Trophoblast cell (in vitro differentiated cells and primary cell): ENCODE measurements around the gene APOD. TPM values are rescaled to one million over a fixed set of nuclear protein-coding genes. Genes with fewer than 3 reads are reported as not detected.
"Not testable (repeated sequence)": the region's sequence is repeated elsewhere in the genome, so short reads cannot be mapped to it uniquely, and the experiment has no call there.

ENCODE experiments used
- DNase-seq, 2 donors: peaks; one replicate each; pipeline ENCODE4 v3.0.0-alpha.2; 2016
- H2AFZ ChIP-seq: 2 replicates; pipeline ENCODE4 v1.6.1; 2013; ENCODE audit warnings: low read length, moderate library complexity, mild to moderate bottlenecking; ENCODE audit not compliant: insufficient read depth, poor library complexity
- H2AK5ac ChIP-seq: 2 replicates; pipeline ENCODE4 v1.6.1; 2013; ENCODE audit warnings: mild to moderate bottlenecking, low read length
- H2BK120ac ChIP-seq: 2 replicates; pipeline ENCODE4 v1.6.1; 2013; ENCODE audit warnings: low read length, mild to moderate bottlenecking, moderate library complexity; ENCODE audit not compliant: insufficient read depth, poor library complexity
- H2BK12ac ChIP-seq: 2 replicates; pipeline ENCODE4 v1.6.1; 2013; ENCODE audit warnings: mild to moderate bottlenecking, low read length, moderate library complexity
- H2BK5ac ChIP-seq: 2 replicates; pipeline ENCODE4 v1.6.1; 2013; ENCODE audit warnings: low read length, low read depth, moderate library complexity, mild to moderate bottlenecking; ENCODE audit not compliant: poor library complexity
- H3K14ac ChIP-seq: 2 replicates; pipeline ENCODE4 v1.6.1; 2013; ENCODE audit warnings: mild to moderate bottlenecking, low read length
- H3K18ac ChIP-seq: 2 replicates; pipeline ENCODE4 v1.6.1; 2013; ENCODE audit warnings: mild to moderate bottlenecking, low read length
- H3K23ac ChIP-seq: 2 replicates; pipeline ENCODE4 v1.6.1; 2013; ENCODE audit warnings: low read length
- H3K27ac ChIP-seq: 2 replicates; pipeline ENCODE4 v1.5.1; 2013; ENCODE audit warnings: low read depth, mild to moderate bottlenecking, inconsistent platforms, low read length, moderate library complexity
- H3K27me3 ChIP-seq: 2 replicates; pipeline ENCODE4 v1.6.1; 2013; ENCODE audit warnings: inconsistent platforms, mild to moderate bottlenecking, low read length, moderate library complexity; ENCODE audit not compliant: insufficient read depth
- H3K36me3 ChIP-seq, 2 experiments: 1 replicate in 1 of 2; 2 replicates in 1 of 2; pipeline ENCODE4 v1.6.1; 2013; ENCODE audit warnings: low read length in 2 of 2, mild to moderate bottlenecking in 2 of 2, moderate library complexity in 1 of 2; ENCODE audit not compliant: insufficient read depth in 2 of 2, control insufficient read depth in 1 of 2
- H3K4ac ChIP-seq: 2 replicates; pipeline ENCODE4 v1.6.1; 2013; ENCODE audit warnings: low read depth, mild to moderate bottlenecking, low read length, moderate library complexity
- H3K4me1 ChIP-seq, 2 experiments: 1 replicate in 1 of 2; 2 replicates in 1 of 2; pipeline ENCODE4 v1.6.1; 2013; ENCODE audit warnings: low read length in 2 of 2, mild to moderate bottlenecking in 2 of 2, moderate library complexity in 1 of 2; ENCODE audit not compliant: insufficient read depth in 2 of 2, control insufficient read depth in 1 of 2
- H3K4me2 ChIP-seq: 2 replicates; pipeline ENCODE4 v1.6.1; 2013; ENCODE audit warnings: inconsistent platforms, mild to moderate bottlenecking, low read length, moderate library complexity
- H3K4me3 ChIP-seq: 2 replicates; pipeline ENCODE4 v1.5.1; 2013; ENCODE audit warnings: mild to moderate bottlenecking, low read depth, low read length, inconsistent platforms
- H3K79me1 ChIP-seq: one replicate; pipeline ENCODE4 v1.6.1; 2013; ENCODE audit warnings: low read length
- H3K79me2 ChIP-seq: 2 replicates; pipeline ENCODE4 v1.6.1; 2013; ENCODE audit warnings: low read length, mild to moderate bottlenecking; ENCODE audit not compliant: control insufficient read depth, insufficient read depth, poor library complexity
- H3K9ac ChIP-seq: 2 replicates; pipeline ENCODE4 v1.6.1; 2013; ENCODE audit warnings: mild to moderate bottlenecking, low read length
- H3K9me3 ChIP-seq: 2 replicates; pipeline ENCODE4 v1.6.1; 2013; ENCODE audit warnings: low read depth, mild to moderate bottlenecking, control low read depth, inconsistent platforms, low read length; ENCODE audit not compliant: insufficient read depth
- H4K12ac ChIP-seq: 2 replicates; pipeline ENCODE4 v1.6.1; 2013; ENCODE audit warnings: low read depth, mild to moderate bottlenecking, low read length, moderate library complexity
- H4K8ac ChIP-seq: 2 replicates; pipeline ENCODE4 v1.6.1; 2013; ENCODE audit warnings: low read depth, mild to moderate bottlenecking, low read length, moderate library complexity
- H4K91ac ChIP-seq: one replicate; pipeline ENCODE4 v1.6.1; 2013; ENCODE audit warnings: low read depth, mild to moderate bottlenecking, low read length, moderate library complexity
- WGBS: extraction: QIAGEN DNeasy Blood & Tissue Kit; methylation state at CpG from one replicate; pipeline ENCODE4 v1.1.7; 2013; ENCODE audit warnings: missing lambda C conversion rate; ENCODE audit not compliant: insufficient read length, insufficient coverage; ENCODE audit errors: extremely low coverage; 5-methylcytosine and 5-hydroxymethylcytosine counted together
- polyA plus RNA-seq: library from polyadenylated mRNA; stranded (reverse); fragments of 200-250 nt; gene quantifications from 2 replicates; pipeline ENCODE4 v1.2.3, GENCODE V29; 2013

Gene APOD
- polyA plus RNA-seq: 0.08 TPM in 1 of 2 replicates, not detected in the other

- Histone ChIP-seq H3K4me2 (no peak within 1 kb of the TSS), H3K18ac (no peak within 1 kb of the TSS), H3K79me2 (no peaks in the 10 kb centered on the region), H3K79me1 (no peaks in the 10 kb centered on the region), H3K14ac (no peak within 1 kb of the TSS), H3K4me1 (peaks cover 0 to 2% of the 10 kb centered on the region in 2 experiments), H2BK12ac (no peak within 1 kb of the TSS), H4K91ac (no peak within 1 kb of the TSS), H3K36me3 (no peaks in the 10 kb centered on the region), H3K4me3 (no peak within 1 kb of the TSS), H3K23ac (no peak within 1 kb of the TSS), H2AFZ (peak within 1 kb of the TSS; percentile 37), H3K9ac (no peak within 1 kb of the TSS), H3K9me3 (peaks cover 2% of the 10 kb centered on the region), H2BK5ac (no peak within 1 kb of the TSS), H2AK5ac (no peak within 1 kb of the TSS), H4K8ac (no peak within 1 kb of the TSS), H3K4ac (no peak within 1 kb of the TSS), H2BK120ac (no peak within 1 kb of the TSS), H3K27ac (no peak within 1 kb of the TSS), H3K27me3 (no peaks in the 10 kb centered on the region), H4K12ac (no peak within 1 kb of the TSS)
- no peak for DNase-seq
- no CpG with 5 or more reads among the region's 16 CpGs for WGBS
Measured at GRCh38 chr3:195583831-195584542, at the start of gene APOD. Gene APOD (minus strand): TSS chr3:195583940. CDS start chr3:195579461, 4,479 bp downstream.

- not testable (repeated sequence) for H3K36me3 ChIP-seq, H3K27me3 ChIP-seq, H3K27ac ChIP-seq, H3K14ac ChIP-seq, H3K23ac ChIP-seq, H3K4me1 ChIP-seq, H4K12ac ChIP-seq, H4K91ac ChIP-seq, H3K79me1 ChIP-seq, H3K79me2 ChIP-seq, H2BK12ac ChIP-seq, H3K18ac ChIP-seq, H2BK120ac ChIP-seq, H3K4me2 ChIP-seq, H2AK5ac ChIP-seq, H3K4me3 ChIP-seq, H3K9ac ChIP-seq, H3K9me3 ChIP-seq, H4K8ac ChIP-seq, H2BK5ac ChIP-seq, H3K4ac ChIP-seq, DNase-seq, H2AFZ ChIP-seq
- no CpG with 5 or more reads among the region's 3 CpGs for WGBS
Measured at GRCh38 chr3:195633351-195633750, 49.6 kb upstream of the APOD start.

GRCh38 chr3:195632501-195633185 lies 48.9 kb upstream of the APOD start:
- not testable (repeated sequence) for H2BK12ac ChIP-seq, H3K4me3 ChIP-seq, H3K4ac ChIP-seq, H3K14ac ChIP-seq, H3K79me2 ChIP-seq, H3K18ac ChIP-seq, H4K12ac ChIP-seq, H2AK5ac ChIP-seq, H2BK120ac ChIP-seq, H3K9ac ChIP-seq, H3K23ac ChIP-seq, H3K4me2 ChIP-seq, H4K91ac ChIP-seq, H3K27ac ChIP-seq, H3K4me1 ChIP-seq, H3K36me3 ChIP-seq, H3K9me3 ChIP-seq, H3K27me3 ChIP-seq, H2AFZ ChIP-seq, H2BK5ac ChIP-seq, DNase-seq, H3K79me1 ChIP-seq, H4K8ac ChIP-seq
- no CpG with 5 or more reads among the region's 19 CpGs for WGBS

- H3K79me2 ChIP-seq, H3K23ac ChIP-seq, H2AK5ac ChIP-seq, H2BK12ac ChIP-seq, H2AFZ ChIP-seq, H3K36me3 ChIP-seq, H3K14ac ChIP-seq, H4K12ac ChIP-seq, H2BK5ac ChIP-seq, H3K18ac ChIP-seq, H3K79me1 ChIP-seq, H4K8ac ChIP-seq, H3K9me3 ChIP-seq, DNase-seq, H4K91ac ChIP-seq, H3K4me1 ChIP-seq, H3K27ac ChIP-seq, H3K4ac ChIP-seq, H2BK120ac ChIP-seq, H3K9ac ChIP-seq, H3K4me2 ChIP-seq, H3K4me3 ChIP-seq, H3K27me3 ChIP-seq: not testable (repeated sequence)
- WGBS: no CpG with 5 or more reads among the region's 20 CpGs
Measured at GRCh38 chr3:195632046-195632445, 48.3 kb upstream of the APOD start.
